ENCODE measurements around the gene TENM4. TPM values are rescaled to one million over a fixed set of nuclear protein-coding genes. Genes with fewer than 3 reads are reported as not detected.
A peak's percentile ranks its signal among the peaks of the same experiment; 100 is the strongest.

TENM4 gene
- total and polyA plus RNA-seq, 4 donors: 24.8 to 70.5 (median 38.1) TPM

DNA sequence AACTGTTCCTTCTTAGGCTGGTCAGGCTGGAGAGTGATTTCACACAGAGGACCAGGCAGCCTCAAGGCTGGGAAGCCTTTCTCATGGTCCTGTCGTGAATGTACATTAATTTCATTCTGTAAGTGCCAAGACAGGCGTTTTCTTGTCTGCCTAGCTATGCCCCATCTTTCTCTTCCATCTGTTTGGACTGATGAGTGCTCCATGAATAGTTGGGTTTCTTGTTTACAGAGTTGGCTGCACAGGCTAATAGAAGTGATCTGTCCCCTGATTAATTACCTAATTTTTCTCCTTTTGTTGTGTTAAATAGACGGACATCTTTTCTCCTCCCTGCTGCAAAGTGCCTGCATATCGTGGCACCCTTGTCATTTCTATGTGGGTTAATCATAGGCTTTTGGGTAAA, 730.4 kb downstream of the TENM4 start:
- Histone ChIP-seq H3K9me3 (ENCODE audit: control insufficient read depth, insufficient read depth, low read length) (no peaks in the 10 kb centered on the region), H3K4me1 (ENCODE audit: control insufficient read depth, insufficient read depth, low read length) (peaks cover 3% of the 10 kb centered on the region), H3K4me3 (ENCODE audit: low read depth, low read length) (no peak overlapping the region), H3K27me3 (ENCODE audit: control insufficient read depth, insufficient read depth, low read length) (no peaks in the 10 kb centered on the region), H3K27ac (ENCODE audit: low read depth, low read length) (no peak overlapping the region), H3K36me3 (ENCODE audit: control insufficient read depth, insufficient read depth, low read length) (peaks cover 14% of the 10 kb centered on the region)
- no CpG with 5 or more reads among the region's 4 CpGs for WGBS (ENCODE audit: insufficient coverage)
- peak in 2 of 6 donors; percentile 34 for DNase-seq (ENCODE audit: low read depth in 4 of 6, low spot score in 6 of 6)

DNA sequence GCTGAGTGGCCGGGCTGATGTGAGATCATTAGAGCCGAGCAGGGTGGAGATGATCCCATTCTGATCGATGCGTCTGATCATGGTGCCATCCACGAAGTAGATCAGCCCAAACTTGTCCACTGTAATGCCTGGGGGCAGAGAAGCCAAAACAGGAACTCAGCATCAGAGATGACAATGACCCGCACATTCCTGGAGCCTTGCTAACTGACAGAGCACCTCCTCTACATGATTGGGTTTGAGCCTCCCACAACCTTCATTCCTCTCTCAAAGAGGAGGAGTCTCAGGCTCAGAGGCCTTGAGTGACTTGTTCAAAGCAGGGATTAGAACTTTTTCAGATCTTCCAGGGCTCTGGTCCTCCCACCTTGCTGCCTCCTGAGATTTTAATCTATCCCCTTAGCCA, 732.4 kb downstream of the TENM4 start:
- no peak overlapping the region for H3K27ac ChIP-seq (ENCODE audit: low read depth, low read length)
- H3K4me1 ChIP-seq (ENCODE audit: control insufficient read depth, insufficient read depth, low read length): no peaks in the 10 kb centered on the region
- no peak overlapping the region for H3K4me3 ChIP-seq (ENCODE audit: low read depth, low read length)
- H3K36me3 ChIP-seq (ENCODE audit: control insufficient read depth, insufficient read depth, low read length): peaks cover 17% of the 10 kb centered on the region
- no peak for DNase-seq (ENCODE audit: low read depth in 4 of 6, low spot score in 6 of 6)
- no peaks in the 10 kb centered on the region for H3K9me3 ChIP-seq (ENCODE audit: control insufficient read depth, insufficient read depth, low read length)
- H3K27me3 ChIP-seq (ENCODE audit: control insufficient read depth, insufficient read depth, low read length): no peaks in the 10 kb centered on the region
- 98% methylated on average over 6 of the region's 6 CpGs for WGBS (ENCODE audit: insufficient coverage)

DNA sequence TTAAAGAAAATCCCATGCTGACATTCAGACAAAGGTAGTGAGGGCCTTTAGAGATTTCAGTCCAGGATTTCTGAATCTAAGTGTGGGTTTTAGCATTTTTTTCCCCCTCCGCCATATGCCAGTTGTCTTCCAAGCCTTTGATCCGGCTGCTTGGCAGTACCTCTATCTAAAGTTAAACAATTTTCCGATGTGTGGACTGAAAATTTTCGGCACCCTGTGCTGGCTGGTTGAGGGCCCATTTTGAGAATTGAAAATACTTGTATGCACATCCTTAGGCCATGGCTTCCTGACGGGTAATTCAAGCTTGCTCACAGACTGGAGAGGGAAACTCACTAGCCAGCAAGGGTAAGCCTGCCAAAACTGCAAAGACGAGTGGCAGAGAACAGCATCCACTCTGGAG, 734.3 kb downstream of the TENM4 start:
- no peaks in the 10 kb centered on the region for H3K4me1 ChIP-seq (ENCODE audit: control insufficient read depth, insufficient read depth, low read length)
- H3K9me3 ChIP-seq (ENCODE audit: control insufficient read depth, insufficient read depth, low read length): no peaks in the 10 kb centered on the region
- 82% methylated on average over 5 of the region's 6 CpGs for WGBS (ENCODE audit: insufficient coverage)
- peaks cover 26% of the 10 kb centered on the region for H3K36me3 ChIP-seq (ENCODE audit: control insufficient read depth, insufficient read depth, low read length)
- no peaks in the 10 kb centered on the region for H3K27me3 ChIP-seq (ENCODE audit: control insufficient read depth, insufficient read depth, low read length)
- DNase-seq (ENCODE audit: low read depth in 4 of 6, low spot score in 6 of 6): peak in 1 of 6 donors; percentile 82
- H3K27ac ChIP-seq (ENCODE audit: low read depth, low read length): no peak overlapping the region
- no peak overlapping the region for H3K4me3 ChIP-seq (ENCODE audit: low read depth, low read length)

DNA sequence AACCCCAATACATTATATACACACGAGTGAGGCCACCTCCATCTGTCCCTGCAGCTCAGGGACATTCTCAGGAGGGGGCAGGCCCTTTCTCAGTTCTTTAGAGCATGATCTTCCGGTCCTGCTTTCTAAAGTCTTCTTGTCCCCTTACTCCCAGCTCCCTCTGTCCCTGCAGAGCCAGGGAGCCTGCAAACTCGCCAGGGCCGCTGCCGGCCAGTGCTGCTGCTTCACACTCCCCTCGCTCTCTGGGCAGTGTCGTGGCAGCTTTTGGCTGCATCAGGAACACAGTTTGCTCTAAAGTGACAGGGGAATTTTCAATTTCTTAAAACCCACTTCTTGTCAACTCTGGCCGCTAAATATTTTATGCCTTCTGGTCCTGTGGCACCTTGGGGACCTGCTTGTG, 736.0 kb downstream of the TENM4 start:
- Histone ChIP-seq H3K4me1 (ENCODE audit: control insufficient read depth, insufficient read depth, low read length) (no peaks in the 10 kb centered on the region), H3K4me3 (ENCODE audit: low read depth, low read length) (no peak overlapping the region), H3K9me3 (ENCODE audit: control insufficient read depth, insufficient read depth, low read length) (no peaks in the 10 kb centered on the region), H3K27ac (ENCODE audit: low read depth, low read length) (no peak overlapping the region), H3K36me3 (ENCODE audit: control insufficient read depth, insufficient read depth, low read length) (peaks cover 31% of the 10 kb centered on the region), H3K27me3 (ENCODE audit: control insufficient read depth, insufficient read depth, low read length) (no peaks in the 10 kb centered on the region)
- WGBS (ENCODE audit: insufficient coverage): 90% methylated on average over 6 of the region's 8 CpGs
- no peak for DNase-seq (ENCODE audit: low read depth in 4 of 6, low spot score in 6 of 6)

DNA sequence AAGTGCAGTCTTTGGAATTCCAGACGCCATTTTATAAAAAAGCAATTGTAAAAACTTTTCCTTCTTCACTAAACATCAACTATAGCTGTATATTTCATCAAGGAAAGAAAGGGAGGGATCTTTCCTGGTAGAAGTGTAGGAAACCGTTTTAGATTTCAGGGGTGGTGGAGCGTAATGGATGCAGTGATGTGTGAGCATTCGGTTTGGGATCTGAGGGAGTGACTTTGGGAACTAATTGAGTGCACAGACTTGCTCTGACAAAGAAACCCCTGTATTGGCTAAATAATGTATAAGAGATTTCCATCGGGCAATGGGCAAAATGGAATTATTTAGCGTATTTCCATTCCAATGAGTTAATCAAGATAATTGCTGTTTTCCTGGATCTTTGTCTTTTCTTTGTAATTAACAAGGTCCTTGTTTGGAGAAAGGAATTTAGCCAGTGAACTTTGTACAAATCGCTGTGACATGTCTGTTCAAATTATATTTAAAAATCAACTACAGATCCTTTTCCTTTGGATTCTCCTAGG, 741.2 kb downstream of the TENM4 start:
- Histone ChIP-seq H3K4me3 (ENCODE audit: low read depth, low read length) (no peak overlapping the region), H3K27ac (ENCODE audit: low read depth, low read length) (no peak overlapping the region), H3K36me3 (ENCODE audit: control insufficient read depth, insufficient read depth, low read length) (peaks cover 17% of the 10 kb centered on the region), H3K9me3 (ENCODE audit: control insufficient read depth, insufficient read depth, low read length) (no peaks in the 10 kb centered on the region), H3K27me3 (ENCODE audit: control insufficient read depth, insufficient read depth, low read length) (no peaks in the 10 kb centered on the region), H3K4me1 (ENCODE audit: control insufficient read depth, insufficient read depth, low read length) (no peaks in the 10 kb centered on the region)
- DNase-seq (ENCODE audit: low read depth in 4 of 6, low spot score in 6 of 6): no peak
- WGBS (ENCODE audit: insufficient coverage): 40% methylated on average over 5 of the region's 7 CpGs

DNA sequence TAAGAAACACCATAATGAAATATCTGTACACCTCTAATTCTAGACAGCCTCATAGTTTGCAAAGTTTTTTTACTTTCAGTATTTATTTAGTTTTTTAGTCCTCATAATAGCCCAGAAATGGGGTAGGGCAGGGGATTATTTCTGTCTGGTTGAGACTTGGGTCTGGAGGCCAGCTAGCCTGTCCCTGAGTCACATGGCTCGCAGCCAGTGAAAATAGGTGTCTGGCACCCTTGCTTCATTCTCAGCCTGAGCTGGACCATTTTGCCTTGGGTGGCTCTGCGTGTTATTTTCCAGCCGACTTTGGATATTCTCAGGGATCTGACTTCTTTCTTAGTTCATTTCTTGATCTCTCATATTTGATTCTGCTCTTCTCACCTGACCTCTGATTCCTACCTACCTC, 742.2 kb downstream of the TENM4 start:
- no peak for DNase-seq (ENCODE audit: low read depth in 4 of 6, low spot score in 6 of 6)
- H3K27ac ChIP-seq (ENCODE audit: low read depth, low read length): no peak overlapping the region
- no peaks in the 10 kb centered on the region for H3K4me1 ChIP-seq (ENCODE audit: control insufficient read depth, insufficient read depth, low read length)
- H3K9me3 ChIP-seq (ENCODE audit: control insufficient read depth, insufficient read depth, low read length): no peaks in the 10 kb centered on the region
- WGBS (ENCODE audit: insufficient coverage): 94% methylated on average over 3 of the region's 3 CpGs
- H3K36me3 ChIP-seq (ENCODE audit: control insufficient read depth, insufficient read depth, low read length): peaks cover 16% of the 10 kb centered on the region
- no peaks in the 10 kb centered on the region for H3K27me3 ChIP-seq (ENCODE audit: control insufficient read depth, insufficient read depth, low read length)
- no peak overlapping the region for H3K4me3 ChIP-seq (ENCODE audit: low read depth, low read length)

DNA sequence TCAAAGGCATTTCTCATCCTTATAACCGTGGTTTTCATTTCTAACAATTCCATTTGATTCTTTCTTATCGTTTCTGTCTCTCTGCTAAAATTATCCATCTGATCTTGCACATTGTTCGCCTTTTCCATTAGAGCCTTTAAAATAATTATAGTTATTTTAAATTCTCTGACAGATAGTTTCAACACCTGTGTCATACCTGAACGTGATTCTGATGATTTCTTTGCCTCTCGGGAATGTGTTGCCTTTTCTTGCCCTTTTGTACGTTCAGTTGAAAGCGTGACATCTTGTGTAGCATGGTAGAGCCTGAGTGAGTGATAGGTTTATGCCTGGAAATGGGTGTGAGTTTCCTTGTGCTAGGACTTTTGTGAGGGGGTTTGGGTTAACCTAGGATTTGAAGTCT, 744.7 kb downstream of the TENM4 start:
- no peak for DNase-seq (ENCODE audit: low read depth in 4 of 6, low spot score in 6 of 6)
- Histone ChIP-seq H3K4me1 (ENCODE audit: control insufficient read depth, insufficient read depth, low read length) (peaks cover under 1% of the 10 kb centered on the region), H3K9me3 (ENCODE audit: control insufficient read depth, insufficient read depth, low read length) (no peaks in the 10 kb centered on the region), H3K27ac (ENCODE audit: low read depth, low read length) (no peak overlapping the region), H3K27me3 (ENCODE audit: control insufficient read depth, insufficient read depth, low read length) (no peaks in the 10 kb centered on the region), H3K36me3 (ENCODE audit: control insufficient read depth, insufficient read depth, low read length) (peaks cover 2% of the 10 kb centered on the region), H3K4me3 (ENCODE audit: low read depth, low read length) (no peak overlapping the region)
- WGBS (ENCODE audit: insufficient coverage): 88% methylated on average over 5 of the region's 7 CpGs

DNA sequence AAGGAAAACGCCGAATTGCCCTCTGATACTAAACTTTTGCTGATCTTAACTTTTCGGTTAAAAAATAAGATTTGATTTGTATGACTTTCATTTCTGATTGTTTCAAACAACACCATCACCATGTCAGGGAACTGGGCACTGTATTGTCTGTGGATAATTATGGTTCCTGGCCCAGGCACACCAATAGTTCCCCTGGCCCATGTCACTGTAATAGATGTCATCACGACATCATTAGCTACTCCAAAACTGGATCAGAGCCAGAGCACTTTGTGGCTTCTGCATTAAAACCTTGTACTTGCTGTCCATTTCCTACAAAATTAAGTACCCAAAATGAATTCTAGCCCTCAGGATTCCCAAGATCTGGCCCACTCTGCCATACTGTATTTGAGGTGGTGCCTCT, 746.7 kb downstream of the TENM4 start:
- Histone ChIP-seq H3K9me3 (ENCODE audit: control insufficient read depth, insufficient read depth, low read length) (no peaks in the 10 kb centered on the region), H3K4me3 (ENCODE audit: low read depth, low read length) (no peak overlapping the region), H3K4me1 (ENCODE audit: control insufficient read depth, insufficient read depth, low read length) (peaks cover 13% of the 10 kb centered on the region), H3K27me3 (ENCODE audit: control insufficient read depth, insufficient read depth, low read length) (no peaks in the 10 kb centered on the region), H3K27ac (ENCODE audit: low read depth, low read length) (no peak overlapping the region), H3K36me3 (ENCODE audit: control insufficient read depth, insufficient read depth, low read length) (no peaks in the 10 kb centered on the region)
- 33% methylated on average over 1 of the region's 4 CpGs for WGBS (ENCODE audit: insufficient coverage)
- DNase-seq (ENCODE audit: low read depth in 4 of 6, low spot score in 6 of 6): peak in 1 of 6 donors; percentile 33

DNA sequence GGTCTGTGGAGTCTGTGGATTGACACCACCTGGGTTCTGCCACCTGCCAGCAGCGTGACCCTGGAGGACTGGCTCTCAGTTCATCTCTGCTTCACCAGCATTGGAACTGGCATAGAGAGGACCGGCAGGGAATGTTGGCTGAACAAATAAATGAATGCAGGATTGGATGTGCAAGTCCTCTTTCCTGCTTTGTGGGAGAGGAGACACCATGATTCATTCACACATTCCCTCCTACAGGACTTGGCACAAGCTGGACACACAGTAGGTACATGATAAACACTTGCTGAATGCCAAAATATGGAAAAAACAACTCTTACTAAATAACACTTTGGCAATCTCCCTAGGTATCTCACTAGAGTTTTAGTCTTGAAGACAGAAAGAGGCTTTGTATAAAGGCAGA, 749.6 kb downstream of the TENM4 start:
- DNase-seq (ENCODE audit: low read depth in 4 of 6, low spot score in 6 of 6): no peak
- Histone ChIP-seq H3K27me3 (ENCODE audit: control insufficient read depth, insufficient read depth, low read length) (no peaks in the 10 kb centered on the region), H3K4me3 (ENCODE audit: low read depth, low read length) (no peak overlapping the region), H3K27ac (ENCODE audit: low read depth, low read length) (no peak overlapping the region), H3K36me3 (ENCODE audit: control insufficient read depth, insufficient read depth, low read length) (no peaks in the 10 kb centered on the region), H3K9me3 (ENCODE audit: control insufficient read depth, insufficient read depth, low read length) (no peaks in the 10 kb centered on the region), H3K4me1 (ENCODE audit: control insufficient read depth, insufficient read depth, low read length) (peaks cover 13% of the 10 kb centered on the region)
- WGBS (ENCODE audit: insufficient coverage): 100% methylated on average over 1 of the region's 2 CpGs

DNA sequence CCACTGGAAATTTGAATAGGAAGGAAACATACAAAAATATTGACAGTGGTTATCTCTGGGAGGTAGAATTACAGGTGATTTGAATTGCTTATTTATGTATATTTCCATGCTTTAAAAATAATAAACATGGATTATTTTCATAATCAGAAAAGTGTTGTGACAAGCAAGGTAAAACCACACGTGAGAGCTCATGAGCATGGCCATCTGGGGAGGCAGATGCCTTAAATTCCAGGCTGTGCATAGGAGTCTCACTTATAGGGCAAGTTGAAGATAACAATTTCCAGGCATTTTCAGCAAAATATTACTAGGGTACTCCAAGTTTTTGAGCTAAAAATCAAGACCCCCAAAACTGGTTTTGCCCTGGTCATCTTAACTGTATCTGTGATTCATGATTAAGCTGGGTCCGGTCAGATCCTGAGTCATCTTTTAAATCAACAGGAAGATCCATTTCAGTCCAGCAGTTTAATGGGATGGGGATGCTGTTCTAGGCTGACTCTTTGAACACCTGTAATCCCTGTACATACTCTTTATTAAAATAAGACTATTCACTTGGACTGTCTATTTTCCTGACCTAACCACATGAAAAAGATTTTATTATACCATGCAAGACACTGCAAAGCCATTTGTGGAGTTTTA, 750.4 kb downstream of the TENM4 start:
- H3K4me3 ChIP-seq (ENCODE audit: low read depth, low read length): no peak overlapping the region
- WGBS (ENCODE audit: insufficient coverage): no CpG with 5 or more reads among the region's 2 CpGs
- no peak overlapping the region for H3K27ac ChIP-seq (ENCODE audit: low read depth, low read length)
- no peaks in the 10 kb centered on the region for H3K27me3 ChIP-seq (ENCODE audit: control insufficient read depth, insufficient read depth, low read length)
- H3K36me3 ChIP-seq (ENCODE audit: control insufficient read depth, insufficient read depth, low read length): no peaks in the 10 kb centered on the region
- peak in 1 of 6 donors; percentile 51 for DNase-seq (ENCODE audit: low read depth in 4 of 6, low spot score in 6 of 6)
- no peaks in the 10 kb centered on the region for H3K9me3 ChIP-seq (ENCODE audit: control insufficient read depth, insufficient read depth, low read length)
- H3K4me1 ChIP-seq (ENCODE audit: control insufficient read depth, insufficient read depth, low read length): peaks cover 13% of the 10 kb centered on the region
